GM23338 (cell line): Measurements from ENCODE around the gene ATF1.

ENCODE experiments used
- CREB1 ChIP-seq: fragments of 250-450 bp; sonication (Bioruptor Pico); IDR thresholded peaks from 2 replicates; pipeline ENCODE4 v1.5.0; 2020; ENCODE audit warnings: low read depth, mild to moderate bottlenecking, moderate library complexity
- EZH2 ChIP-seq: fragments of 200-600 bp; sonication (generic); IDR thresholded peaks from one replicate; pipeline ENCODE4 v1.8.0; 2017; ENCODE audit warnings: antibody characterized with exemption, mild to moderate bottlenecking, low read depth; ENCODE audit not compliant: unreplicated experiment
- NANOG ChIP-seq: IDR thresholded peaks from 2 replicates; pipeline ENCODE4 v1.6.1; 2016; ENCODE audit warnings: antibody characterized with exemption, borderline replicate concordance
- POLR2AphosphoS5 ChIP-seq: IDR thresholded peaks from 2 replicates; pipeline ENCODE4 v1.6.1; 2016; ENCODE audit warnings: antibody characterized with exemption, low read depth
- TF ChIP-seq, protein P1 (sequence below), 2 experiments: fragments of 200-600 bp in 1 of 2; sonication (generic) in 1 of 2; conservative IDR thresholded peaks; 2 replicates each; pipeline versions ENCODE4 v1.5.1 to v1.6.1; 2016 to 2017; ENCODE audit warnings: antibody characterized with exemption in 2 of 2, low read depth in 2 of 2, mild to moderate bottlenecking in 2 of 2, moderate library complexity in 1 of 2
- TF ChIP-seq, protein P2 (sequence below): IDR thresholded peaks from one replicate; pipeline ENCODE4 v1.6.1; 2018; ENCODE audit warnings: antibody characterized with exemption; ENCODE audit not compliant: unreplicated experiment

- TF ChIP-seq, protein P1, sequence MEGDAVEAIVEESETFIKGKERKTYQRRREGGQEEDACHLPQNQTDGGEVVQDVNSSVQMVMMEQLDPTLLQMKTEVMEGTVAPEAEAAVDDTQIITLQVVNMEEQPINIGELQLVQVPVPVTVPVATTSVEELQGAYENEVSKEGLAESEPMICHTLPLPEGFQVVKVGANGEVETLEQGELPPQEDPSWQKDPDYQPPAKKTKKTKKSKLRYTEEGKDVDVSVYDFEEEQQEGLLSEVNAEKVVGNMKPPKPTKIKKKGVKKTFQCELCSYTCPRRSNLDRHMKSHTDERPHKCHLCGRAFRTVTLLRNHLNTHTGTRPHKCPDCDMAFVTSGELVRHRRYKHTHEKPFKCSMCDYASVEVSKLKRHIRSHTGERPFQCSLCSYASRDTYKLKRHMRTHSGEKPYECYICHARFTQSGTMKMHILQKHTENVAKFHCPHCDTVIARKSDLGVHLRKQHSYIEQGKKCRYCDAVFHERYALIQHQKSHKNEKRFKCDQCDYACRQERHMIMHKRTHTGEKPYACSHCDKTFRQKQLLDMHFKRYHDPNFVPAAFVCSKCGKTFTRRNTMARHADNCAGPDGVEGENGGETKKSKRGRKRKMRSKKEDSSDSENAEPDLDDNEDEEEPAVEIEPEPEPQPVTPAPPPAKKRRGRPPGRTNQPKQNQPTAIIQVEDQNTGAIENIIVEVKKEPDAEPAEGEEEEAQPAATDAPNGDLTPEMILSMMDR (conservative IDR thresholded peaks at IDR 0.05; ENCODE audit: low read depth in 2 of 2) = no peak
- TF ChIP-seq NANOG (no peak), CREB1 (CRISPR knock-in tag) (no peak), POLR2AphosphoS5 (no peak), EZH2 (no peak)
- TF ChIP-seq, protein P2, sequence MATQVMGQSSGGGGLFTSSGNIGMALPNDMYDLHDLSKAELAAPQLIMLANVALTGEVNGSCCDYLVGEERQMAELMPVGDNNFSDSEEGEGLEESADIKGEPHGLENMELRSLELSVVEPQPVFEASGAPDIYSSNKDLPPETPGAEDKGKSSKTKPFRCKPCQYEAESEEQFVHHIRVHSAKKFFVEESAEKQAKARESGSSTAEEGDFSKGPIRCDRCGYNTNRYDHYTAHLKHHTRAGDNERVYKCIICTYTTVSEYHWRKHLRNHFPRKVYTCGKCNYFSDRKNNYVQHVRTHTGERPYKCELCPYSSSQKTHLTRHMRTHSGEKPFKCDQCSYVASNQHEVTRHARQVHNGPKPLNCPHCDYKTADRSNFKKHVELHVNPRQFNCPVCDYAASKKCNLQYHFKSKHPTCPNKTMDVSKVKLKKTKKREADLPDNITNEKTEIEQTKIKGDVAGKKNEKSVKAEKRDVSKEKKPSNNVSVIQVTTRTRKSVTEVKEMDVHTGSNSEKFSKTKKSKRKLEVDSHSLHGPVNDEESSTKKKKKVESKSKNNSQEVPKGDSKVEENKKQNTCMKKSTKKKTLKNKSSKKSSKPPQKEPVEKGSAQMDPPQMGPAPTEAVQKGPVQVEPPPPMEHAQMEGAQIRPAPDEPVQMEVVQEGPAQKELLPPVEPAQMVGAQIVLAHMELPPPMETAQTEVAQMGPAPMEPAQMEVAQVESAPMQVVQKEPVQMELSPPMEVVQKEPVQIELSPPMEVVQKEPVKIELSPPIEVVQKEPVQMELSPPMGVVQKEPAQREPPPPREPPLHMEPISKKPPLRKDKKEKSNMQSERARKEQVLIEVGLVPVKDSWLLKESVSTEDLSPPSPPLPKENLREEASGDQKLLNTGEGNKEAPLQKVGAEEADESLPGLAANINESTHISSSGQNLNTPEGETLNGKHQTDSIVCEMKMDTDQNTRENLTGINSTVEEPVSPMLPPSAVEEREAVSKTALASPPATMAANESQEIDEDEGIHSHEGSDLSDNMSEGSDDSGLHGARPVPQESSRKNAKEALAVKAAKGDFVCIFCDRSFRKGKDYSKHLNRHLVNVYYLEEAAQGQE = no peak
Observed at GRCh38 chr12:50828886-50829285, 65.0 kb downstream of the ATF1 start.
